OCI-LY1 (cell line): Measurements from ENCODE around the gene SPON2.

Experiments
- CTCF ChIP-seq: fragments of 200-600 bp; sonication (generic), shearing (Covaris generic); IDR thresholded peaks from 2 replicates; pipeline ENCODE4 v1.5.1; 2017; ENCODE audit warnings: mild to moderate bottlenecking, antibody characterized with exemption, low read length, moderate library complexity, mixed read lengths
- EZH2 ChIP-seq: fragments of 200-600 bp; sonication (generic), shearing (Covaris generic); IDR thresholded peaks from 2 replicates; pipeline ENCODE4 v1.8.0; 2017; ENCODE audit warnings: borderline replicate concordance, mixed run types, mild to moderate bottlenecking, antibody characterized with exemption, low read length, moderate library complexity, mixed read lengths

- TF ChIP-seq EZH2 (no peak), CTCF (no peak)
Measured at GRCh38 chr4:1182313-1182712, 9.9 kb upstream of the SPON2 start.
